Measurements from ENCODE around the gene CCDC141. TPM values are rescaled to one million over a fixed set of nuclear protein-coding genes. Genes with fewer than 3 reads are reported as not detected.

Gene CCDC141
- total and polyA plus RNA-seq, 2 of the 13 experiments (the other 11 are each of a cell fraction or from before 2014, with no cell fraction given), result not detected

- TF ChIP-seq ZXDC (CRISPR knock-in tag; IDR thresholded peaks at IDR 0.05) (no peak), TRIM22 (IDR thresholded peaks at IDR 0.05) (no peak), HOMEZ (CRISPR knock-in tag; IDR thresholded peaks at IDR 0.05; ENCODE audit: low read depth) (no peak), ZFP1 (CRISPR knock-in tag; IDR thresholded peaks at IDR 0.05) (no peak), KMT2A (CRISPR knock-in tag; IDR thresholded peaks at IDR 0.05) (no peak)
Observed at GRCh38 chr2:178819147-178819875, 230.6 kb downstream of the CCDC141 start (continued).

- ChIA-PET CTCF (ENCODE audit: low intra/inter-chr PET ratio, low total read pairs) (no interaction called here), POLR2A (no interaction called here)
- no peak overlapping the region for H3K4me3 ChIP-seq (replicated peaks in 1 of 3; ENCODE audit: insufficient read depth in 1 of 3, low read depth in 2 of 3, low read length in 3 of 3)
- 0% methylated on average over 2 of the region's 2 CpGs for WGBS (ENCODE audit: low lambda C conversion rate)
- no peak for DNase-seq (ENCODE audit: low spot score)
- BruUV-seq (replicated peaks), result no TSS peak
- H3K4me1 ChIP-seq (ENCODE audit: insufficient read depth, low read length), result no peaks in the 10 kb centered on the region
- H3K4me2 ChIP-seq (ENCODE audit: low read depth, low read length), result no peak overlapping the region
- H3K27me3 ChIP-seq (ENCODE audit: control insufficient read depth in 1 of 2, insufficient read depth in 2 of 2, low read length in 2 of 2), result no peaks in the 10 kb centered on the region
- H3K36me3 ChIP-seq (replicated peaks in 1 of 2; ENCODE audit: control insufficient read depth in 1 of 2, insufficient read depth in 2 of 2, low read length in 2 of 2), result no peaks in the 10 kb centered on the region
- no peaks in the 10 kb centered on the region for H3K79me2 ChIP-seq (ENCODE audit: insufficient read depth, low read length)
- no peaks in the 10 kb centered on the region for H4K20me1 ChIP-seq (ENCODE audit: insufficient read depth, low read length)
- intact Hi-C loops (cut with micrococcal nuclease; ENCODE audit: unreplicated experiment) (no loop called here), in situ Hi-C loops (cut with HindIII; ENCODE audit: extremely low pct_ligation_motif_present, low pct_unique_long_range_greater_than_20kb) (no loop called here)
- no peaks in the 10 kb centered on the region for H3K9me3 ChIP-seq (ENCODE audit: low read length)
- no peak overlapping the region for H3K9ac ChIP-seq (ENCODE audit: insufficient read depth, low read depth, low read length)
- H2AFZ ChIP-seq (ENCODE audit: low read length), result no peak overlapping the region
- no peak for ATAC-seq
- TF ChIP-seq PPARG (CRISPR knock-in tag; conservative IDR thresholded peaks at IDR 0.05) (no peak), GATA4 (IDR thresholded peaks at IDR 0.05; ENCODE audit: borderline replicate concordance, low read depth) (no peak), ZNF7 (CRISPR knock-in tag; IDR thresholded peaks at IDR 0.05) (no peak)
- H3K27ac ChIP-seq (ENCODE audit: extremely low read length, insufficient read depth, low read length), result no peak overlapping the region
- no peak for FAIRE-seq
Observed at GRCh38 chr2:178811901-178812300, 238.0 kb downstream of the CCDC141 start.
